HepG2 (cell line): ENCODE results near the gene RBM34. TPM values are rescaled to one million over a fixed set of nuclear protein-coding genes. Genes with fewer than 3 reads are reported as not detected.

Experiments
- CCAR2 ChIP-seq: fragments of 200-400 bp; formaldehyde crosslinking; optimal IDR thresholded peaks from 2 replicates; pipeline ENCODE3; 2018; ENCODE audit warnings: low read depth, mild to moderate bottlenecking, low read length, moderate library complexity
- E2F1 ChIP-seq: sonication (generic); formaldehyde crosslinking; IDR thresholded peaks from 2 replicates; pipeline ENCODE4 v1.5.0; 2020; ENCODE audit warnings: missing genetic modification reagents
- FOXA3 ChIP-seq: IDR thresholded peaks from 2 replicates; pipeline ENCODE4 v1.6.1; 2016; ENCODE audit warnings: missing genetic modification reagents, missing compliant biosample characterization
- FOXK1 ChIP-seq: sonication (generic); formaldehyde crosslinking; IDR thresholded peaks from 2 replicates; pipeline ENCODE4 v1.4.0; 2020; ENCODE audit warnings: low read depth, missing genetic modification reagents, borderline replicate concordance
- HNF1B ChIP-seq: sonication (generic); formaldehyde crosslinking; IDR thresholded peaks from 2 replicates; pipeline ENCODE4 v1.5.1; 2020; ENCODE audit warnings: mild to moderate bottlenecking, moderate library complexity, missing genetic modification reagents
- NR2C2 ChIP-seq: sonication (generic); formaldehyde crosslinking; IDR thresholded peaks from 2 replicates; pipeline ENCODE4 v1.4.0; 2020; ENCODE audit warnings: missing genetic modification reagents, mild to moderate bottlenecking, moderate library complexity, borderline replicate concordance
- POLR2A ChIP-seq, 2 experiments: IDR thresholded peaks; 2 replicates each; pipeline ENCODE4 v1.6.1; 2011; ENCODE audit warnings: low read depth in 2 of 2, low read length in 2 of 2, mild to moderate bottlenecking in 1 of 2, moderate library complexity in 1 of 2; ENCODE audit not compliant: insufficient read depth in 1 of 2
- RFX3 ChIP-seq: IDR thresholded peaks from 2 replicates; pipeline ENCODE4 v1.6.1; 2016; ENCODE audit warnings: missing biosample characterization, missing genetic modification reagents
- SIX4 ChIP-seq: sonication (generic); formaldehyde crosslinking; IDR thresholded peaks from 2 replicates; pipeline ENCODE4 v1.4.0; 2020; ENCODE audit warnings: missing genetic modification reagents
- SNAPC5 ChIP-seq: sonication (generic); formaldehyde crosslinking; IDR thresholded peaks from 2 replicates; pipeline ENCODE4 v1.8.1; 2023; ENCODE audit warnings: mild to moderate bottlenecking, missing genetic modification reagents, borderline replicate concordance
- ZFP62 ChIP-seq: sonication (generic); formaldehyde crosslinking; IDR thresholded peaks from 2 replicates; pipeline ENCODE4 v1.4.0; 2020; ENCODE audit warnings: missing genetic modification reagents
- ZFP90 ChIP-seq: sonication (generic); formaldehyde crosslinking; IDR thresholded peaks from 2 replicates; pipeline ENCODE4 v1.8.0; 2022; ENCODE audit warnings: missing genetic modification reagents, mild to moderate bottlenecking, inconsistent platforms, borderline replicate concordance
- ZFX ChIP-seq: sonication (generic); formaldehyde crosslinking; IDR thresholded peaks from 2 replicates; pipeline ENCODE4 v1.4.0; 2020; ENCODE audit warnings: mild to moderate bottlenecking, low read depth, missing genetic modification reagents, moderate library complexity
- ZNF12 ChIP-seq: sonication (generic); formaldehyde crosslinking; IDR thresholded peaks from 2 replicates; pipeline ENCODE4 v1.5.0; 2020; ENCODE audit warnings: missing genetic modification reagents
- ZNF264 ChIP-seq: sonication (generic); formaldehyde crosslinking; IDR thresholded peaks from 2 replicates; pipeline ENCODE4 v1.4.0; 2020; ENCODE audit warnings: missing genetic modification reagents
- ZNF337 ChIP-seq: sonication (generic); formaldehyde crosslinking; IDR thresholded peaks from 2 replicates; pipeline ENCODE4 v1.5.1; 2020; ENCODE audit warnings: missing genetic modification reagents, low read depth, mild to moderate bottlenecking, borderline replicate concordance
- ZNF546 ChIP-seq: sonication (generic); formaldehyde crosslinking; conservative IDR thresholded peaks from 2 replicates; pipeline ENCODE4 v1.8.1; 2023; ENCODE audit warnings: mild to moderate bottlenecking, missing genetic modification reagents
- polyA plus RNA-seq, 8 experiments: library from polyadenylated mRNA; depleted of rRNA in 3 of 8; stranded (reverse) in 7 of 8; unstranded in 1 of 8; fragments of >200 nt; fragmentation: Illumina TruSeq in 4 of 8; extraction: Trizol in 4 of 8; gene quantifications; 2 replicates each; pipeline versions ENCODE4 v1.2.1 to v1.2.3, GENCODE V29; 2011 to 2016; ENCODE audit warnings: low read depth in 4 of 8, missing spikeins in 1 of 8, mixed read lengths in 1 of 8; ENCODE audit not compliant: insufficient read depth in 1 of 8
- total RNA-seq, 5 experiments: library from RNA; depleted of rRNA; stranded (reverse); fragments of >200 nt; fragmentation: Illumina TruSeq; extraction: Trizol; gene quantifications; 2 replicates each; pipeline ENCODE4 v1.2.3, GENCODE V29; 2016; ENCODE audit warnings: low read depth in 1 of 5
- TF ChIP-seq, protein P1 (sequence below): conservative IDR thresholded peaks from 2 replicates; pipeline ENCODE4 v1.6.1; 2018; ENCODE audit warnings: missing genetic modification reagents
- TF ChIP-seq, protein P2 (sequence below), 2 experiments: sonication (generic) in 1 of 2; formaldehyde crosslinking in 1 of 2; IDR thresholded peaks; 2 replicates each; pipeline versions ENCODE4 v1.5.1 to v1.6.1; 2011 to 2020; ENCODE audit warnings: borderline replicate concordance in 1 of 2, low read depth in 1 of 2, low read length in 1 of 2, mild to moderate bottlenecking in 1 of 2, missing genetic modification reagents in 1 of 2, moderate library complexity in 1 of 2

RBM34 gene
- total and polyA plus RNA-seq, 2 of the 13 experiments (the other 11 are each of a cell fraction or from before 2014, with no cell fraction given), result 34.7 to 73.0 TPM

DNA sequence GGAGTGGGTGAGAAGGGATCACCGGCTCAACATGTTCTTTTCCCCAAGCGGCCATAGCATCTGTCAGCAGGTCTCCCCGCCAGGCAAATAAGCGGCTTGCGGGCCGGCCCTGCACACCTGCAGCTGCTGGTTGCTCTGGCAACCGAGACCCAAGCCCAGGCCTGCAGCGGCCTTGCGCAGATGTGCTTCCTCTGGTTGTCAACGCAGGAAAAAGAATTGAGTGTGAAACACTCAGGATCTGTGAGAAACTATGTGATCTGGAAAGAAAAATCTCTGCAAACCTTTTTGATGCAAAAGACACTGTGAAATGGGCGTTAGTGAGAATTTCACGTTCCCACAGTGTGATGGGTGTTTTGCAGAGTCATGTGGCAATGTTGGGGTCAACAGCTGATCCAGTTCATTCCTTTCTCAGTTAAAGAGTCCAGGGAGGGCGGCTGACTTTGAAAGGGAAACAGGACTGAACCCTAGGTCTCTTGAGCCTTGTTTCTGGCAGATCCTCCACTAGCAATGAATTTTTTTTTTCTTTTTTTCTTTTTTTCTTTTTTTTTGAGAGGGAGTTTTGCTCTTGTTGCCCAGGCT is 60.8 kb downstream of the RBM34 start (continued):
- no peak for TF ChIP-seq ZNF337 (CRISPR knock-in tag)
- no peak for TF ChIP-seq CCAR2
- TF ChIP-seq ZNF264 (CRISPR knock-in tag), result no peak
- TF ChIP-seq HNF1B, result no peak
- TF ChIP-seq SIX4 (CRISPR knock-in tag), result no peak
- peak; percentile 67 for TF ChIP-seq NR2C2
- peak; percentile 56; the same call in 1 of the 2 replicates for TF ChIP-seq FOXK1
- TF ChIP-seq ZFP62 (CRISPR knock-in tag), result no peak
- no peak for TF ChIP-seq FOXA3 (CRISPR knock-in tag)
- TF ChIP-seq ZNF546 (CRISPR knock-in tag), result no peak
- no peak for TF ChIP-seq ZFP90 (CRISPR knock-in tag)
- no peak for TF ChIP-seq SNAPC5 (CRISPR knock-in tag)
- TF ChIP-seq, protein P1, sequence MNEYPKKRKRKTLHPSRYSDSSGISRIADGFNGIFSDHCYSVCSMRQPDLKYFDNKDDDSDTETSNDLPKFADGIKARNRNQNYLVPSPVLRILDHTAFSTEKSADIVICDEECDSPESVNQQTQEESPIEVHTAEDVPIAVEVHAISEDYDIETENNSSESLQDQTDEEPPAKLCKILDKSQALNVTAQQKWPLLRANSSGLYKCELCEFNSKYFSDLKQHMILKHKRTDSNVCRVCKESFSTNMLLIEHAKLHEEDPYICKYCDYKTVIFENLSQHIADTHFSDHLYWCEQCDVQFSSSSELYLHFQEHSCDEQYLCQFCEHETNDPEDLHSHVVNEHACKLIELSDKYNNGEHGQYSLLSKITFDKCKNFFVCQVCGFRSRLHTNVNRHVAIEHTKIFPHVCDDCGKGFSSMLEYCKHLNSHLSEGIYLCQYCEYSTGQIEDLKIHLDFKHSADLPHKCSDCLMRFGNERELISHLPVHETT (CRISPR knock-in tag), result no peak
- TF ChIP-seq ZNF12 (CRISPR knock-in tag), result no peak
- peak; percentile 75 for TF ChIP-seq RFX3 (CRISPR knock-in tag)
- no peak for TF ChIP-seq POLR2A (IDR thresholded peaks at IDR 0.05; ENCODE audit: insufficient read depth in 1 of 2, low read depth in 2 of 2, low read length in 2 of 2)
- TF ChIP-seq, protein P2, sequence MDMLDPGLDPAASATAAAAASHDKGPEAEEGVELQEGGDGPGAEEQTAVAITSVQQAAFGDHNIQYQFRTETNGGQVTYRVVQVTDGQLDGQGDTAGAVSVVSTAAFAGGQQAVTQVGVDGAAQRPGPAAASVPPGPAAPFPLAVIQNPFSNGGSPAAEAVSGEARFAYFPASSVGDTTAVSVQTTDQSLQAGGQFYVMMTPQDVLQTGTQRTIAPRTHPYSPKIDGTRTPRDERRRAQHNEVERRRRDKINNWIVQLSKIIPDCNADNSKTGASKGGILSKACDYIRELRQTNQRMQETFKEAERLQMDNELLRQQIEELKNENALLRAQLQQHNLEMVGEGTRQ (IDR thresholded peaks at IDR 0.05; ENCODE audit: low read depth, low read length), result no peak
- TF ChIP-seq, protein P2 (CRISPR knock-in tag; IDR thresholded peaks at IDR 0.05; ENCODE audit: borderline replicate concordance), result peak; percentile 36; the same call in 1 of the 2 replicates
- TF ChIP-seq E2F1 (CRISPR knock-in tag), result no peak
- TF ChIP-seq ZFX (CRISPR knock-in tag), result 0 out of 2 replicates have a peak, but pooled peaks have one; percentile 25
